SIG-M5 treated with dmso at 0.1 percent for 504 hours (cell line): ENCODE measurements around the gene BHLHA15.

Source experiments
- DNase-seq: peaks from one replicate; lab custom pipeline; 2025; ENCODE audit not compliant: unreplicated experiment; lab: John Stamatoyannopoulos, UW

BHLHA15 gene

DNA sequence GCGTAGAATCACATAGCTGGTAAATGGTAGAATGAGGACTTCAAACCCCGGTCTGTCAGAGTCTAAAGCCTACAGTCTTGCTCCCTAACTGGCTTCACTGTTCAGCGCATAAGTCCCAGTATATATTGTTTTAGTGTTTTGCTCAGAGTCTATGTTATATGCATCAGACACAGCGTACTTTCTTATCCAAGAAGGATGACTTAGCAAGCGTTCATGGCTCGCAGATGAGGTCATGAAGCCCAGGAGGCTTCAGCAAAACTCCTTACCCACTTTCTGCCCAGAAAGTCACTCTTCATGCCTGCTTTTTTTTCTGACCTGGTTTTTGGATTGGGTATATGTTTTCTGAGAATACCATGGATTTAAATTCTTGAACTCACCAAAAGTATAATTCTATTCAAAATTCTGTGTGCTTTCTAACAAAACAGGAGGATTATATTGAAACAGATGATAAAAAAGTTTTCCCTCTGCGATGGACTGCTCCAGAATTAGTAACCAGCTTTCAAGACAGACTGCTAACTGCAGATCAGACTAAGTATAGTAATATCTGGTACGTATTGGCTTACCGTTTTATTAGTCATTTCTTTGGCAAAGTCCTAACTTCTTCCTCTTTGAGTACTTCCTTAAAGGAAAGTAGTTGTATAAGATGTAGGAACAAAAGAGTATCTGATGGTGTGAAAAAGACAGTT is 24.6 kb upstream of the BHLHA15 start:
- DNase-seq: peak; percentile 74

DNA sequence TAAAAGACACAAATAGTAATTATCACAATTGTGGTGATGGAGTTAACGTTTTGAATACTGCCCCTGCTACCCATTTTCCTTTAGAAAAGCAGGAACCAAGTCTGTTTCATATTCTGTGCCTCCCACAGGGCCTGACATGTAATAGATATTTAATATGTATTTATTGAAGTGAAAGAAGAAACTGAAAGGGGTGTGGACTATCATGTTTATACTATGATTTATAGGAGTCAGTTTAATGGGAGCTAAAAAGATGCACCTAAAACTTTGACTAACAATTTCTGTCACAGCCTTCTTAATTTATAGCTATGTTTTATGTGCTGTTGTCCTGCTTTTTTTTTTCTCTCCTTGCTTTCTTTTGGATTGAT is 24.1 kb upstream of the BHLHA15 start:
- DNase-seq: no peak

DNA sequence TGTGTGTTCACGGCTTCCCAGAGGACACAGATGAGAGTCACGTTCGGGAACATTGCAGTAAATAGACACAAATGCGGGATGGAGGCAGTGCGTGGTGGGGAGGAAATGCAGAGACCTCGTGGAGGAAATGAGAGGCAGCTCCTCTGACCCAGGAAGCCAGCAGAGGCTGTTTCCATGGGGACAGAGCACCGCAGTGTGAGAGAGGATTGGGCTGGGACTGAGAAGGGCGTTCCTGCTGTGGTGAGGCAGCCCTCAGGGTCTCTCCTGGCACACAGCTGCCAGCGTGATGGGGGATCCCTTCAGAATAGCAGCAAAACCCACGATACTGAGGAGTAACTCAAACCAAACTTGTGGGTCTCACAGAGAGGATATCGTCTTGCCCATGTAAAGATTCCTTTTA is 21.7 kb upstream of the BHLHA15 start:
- DNase-seq: no peak

DNA sequence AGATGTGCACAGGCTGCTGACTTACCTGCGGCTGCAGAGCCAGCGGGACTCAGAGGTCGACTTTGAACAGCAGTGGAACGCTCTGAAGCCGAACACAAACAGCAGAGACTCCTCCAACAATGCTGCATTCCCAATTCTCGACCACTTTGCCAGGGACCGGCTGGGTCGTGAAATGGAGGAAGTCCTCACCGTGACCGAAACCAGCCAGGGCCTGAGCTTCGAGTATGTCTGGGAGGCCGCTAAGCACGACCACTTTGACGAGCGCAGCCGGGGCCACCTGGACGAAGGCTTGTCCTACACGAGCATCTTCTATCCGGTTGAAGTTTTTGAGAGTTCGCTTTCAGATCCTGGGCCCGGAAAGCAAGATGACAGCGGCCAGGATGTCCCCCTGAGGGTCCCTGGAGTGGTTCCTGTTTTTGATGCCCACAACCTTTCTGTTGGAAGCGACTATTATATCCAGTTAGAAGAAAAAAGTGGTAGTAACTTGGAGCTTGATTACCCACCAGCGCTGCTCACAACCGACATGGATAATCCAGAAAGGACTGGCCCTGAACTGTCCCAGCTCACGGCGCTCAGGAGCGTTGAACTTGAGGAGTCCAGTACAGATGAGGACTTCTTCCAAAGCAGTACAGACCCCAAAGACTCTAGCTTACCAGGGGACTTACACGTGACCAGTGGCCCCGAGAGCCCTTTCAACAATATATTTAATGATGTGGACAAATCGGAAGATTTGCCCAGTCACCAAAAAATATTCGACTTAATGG is 19.4 kb upstream of the BHLHA15 start:
- DNase-seq: no peak

DNA sequence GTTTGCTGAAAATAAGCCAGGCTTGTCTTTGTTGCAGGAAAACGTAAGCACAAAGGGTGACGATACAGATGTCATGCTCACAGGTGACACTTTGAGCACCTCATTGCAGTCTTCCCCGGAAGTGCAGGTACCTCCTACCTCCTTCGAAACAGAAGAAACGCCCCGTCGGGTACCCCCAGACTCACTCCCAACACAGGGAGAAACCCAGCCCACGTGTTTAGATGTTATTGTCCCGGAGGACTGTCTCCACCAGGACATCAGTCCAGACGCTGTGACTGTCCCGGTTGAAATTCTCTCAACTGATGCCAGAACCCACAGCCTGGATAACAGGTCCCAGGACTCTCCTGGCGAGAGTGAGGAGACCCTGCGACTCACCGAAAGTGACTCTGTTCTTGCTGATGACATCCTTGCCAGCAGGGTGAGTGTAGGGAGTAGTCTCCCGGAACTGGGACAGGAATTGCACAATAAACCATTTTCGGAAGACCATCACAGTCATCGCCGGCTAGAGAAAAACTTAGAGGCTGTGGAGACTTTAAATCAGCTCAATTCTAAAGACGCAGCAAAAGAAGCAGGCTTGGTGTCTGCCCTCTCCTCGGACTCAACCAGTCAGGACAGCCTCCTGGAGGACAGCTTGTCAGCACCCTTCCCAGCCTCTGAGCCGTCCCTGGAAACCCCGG is 18.3 kb upstream of the BHLHA15 start:
- no peak for DNase-seq

DNA sequence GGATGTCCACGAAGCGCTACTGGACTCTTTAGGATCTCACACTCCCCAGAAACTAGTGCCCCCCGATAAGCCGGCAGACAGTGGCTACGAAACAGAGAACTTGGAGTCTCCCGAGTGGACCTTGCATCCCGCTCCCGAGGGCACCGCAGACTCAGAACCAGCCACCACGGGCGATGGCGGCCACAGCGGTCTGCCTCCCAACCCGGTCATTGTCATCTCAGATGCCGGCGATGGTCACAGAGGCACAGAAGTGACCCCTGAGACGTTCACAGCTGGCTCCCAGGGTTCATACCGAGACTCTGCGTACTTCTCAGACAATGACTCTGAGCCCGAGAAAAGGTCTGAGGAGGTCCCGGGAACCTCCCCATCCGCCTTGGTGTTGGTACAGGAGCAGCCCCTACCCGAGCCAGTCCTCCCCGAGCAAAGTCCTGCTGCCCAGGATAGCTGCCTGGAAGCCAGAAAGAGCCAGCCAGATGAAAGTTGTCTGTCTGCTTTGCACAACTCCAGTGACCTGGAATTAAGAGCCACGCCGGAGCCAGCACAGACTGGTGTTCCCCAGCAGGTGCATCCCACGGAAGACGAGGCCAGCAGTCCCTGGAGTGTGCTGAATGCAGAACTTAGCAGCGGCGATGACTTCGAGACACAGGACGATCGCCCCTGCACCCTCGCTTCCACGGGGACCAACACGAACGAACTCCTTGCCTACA is 17.6 kb upstream of the BHLHA15 start:
- no peak for DNase-seq

DNA sequence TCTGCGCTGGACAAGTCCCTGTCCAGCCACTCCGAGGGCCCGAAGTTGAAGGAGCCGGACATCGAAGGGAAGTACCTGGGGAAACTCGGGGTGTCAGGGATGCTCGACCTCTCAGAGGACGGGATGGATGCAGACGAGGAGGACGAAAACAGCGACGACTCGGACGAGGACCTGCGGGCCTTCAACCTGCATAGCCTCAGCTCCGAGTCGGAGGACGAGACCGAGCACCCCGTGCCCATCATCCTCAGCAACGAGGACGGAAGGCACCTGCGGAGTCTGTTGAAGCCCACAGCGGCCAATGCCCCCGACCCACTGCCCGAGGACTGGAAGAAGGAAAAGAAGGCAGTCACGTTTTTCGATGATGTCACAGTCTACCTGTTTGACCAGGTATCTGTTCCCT is 17.1 kb upstream of the BHLHA15 start:
- no peak for DNase-seq

DNA sequence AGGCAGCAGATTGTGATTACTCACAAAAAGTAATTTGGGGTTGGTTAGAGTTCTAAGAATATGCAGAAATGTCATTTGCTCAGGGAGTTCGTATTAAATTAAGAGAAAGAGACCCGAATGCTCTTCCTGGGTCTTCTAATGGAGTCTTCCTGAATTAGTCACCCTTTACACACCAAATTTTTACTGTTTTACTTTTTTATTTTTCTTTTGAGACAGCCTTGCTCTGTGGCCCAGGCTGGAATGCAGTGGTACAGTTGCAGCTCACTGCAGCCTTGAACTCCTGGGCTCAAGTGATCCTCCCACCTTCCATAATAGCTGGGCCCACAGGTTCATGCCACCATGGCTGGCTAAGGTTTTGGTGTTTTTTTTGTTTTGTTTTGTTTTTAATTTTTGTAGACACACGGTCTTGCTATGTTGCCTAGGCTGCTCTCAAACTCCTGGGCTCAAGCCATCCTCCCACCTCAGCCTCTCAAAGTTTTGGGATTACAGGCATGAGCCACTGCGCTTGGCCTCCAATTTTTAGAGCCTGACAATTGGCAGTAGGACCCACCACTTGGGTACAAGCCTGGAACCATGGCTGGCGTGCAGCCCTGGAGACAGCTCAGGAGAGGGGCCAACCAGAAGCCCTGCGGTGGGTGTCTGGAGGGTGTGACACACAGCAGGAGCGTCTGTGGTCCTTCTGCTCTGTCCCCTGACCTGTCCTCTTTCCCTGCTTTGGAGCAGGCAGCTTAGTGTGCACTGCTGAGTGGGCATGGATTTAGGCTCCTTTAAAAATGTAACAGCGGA is 16.4 kb upstream of the BHLHA15 start:
- no peak for DNase-seq

DNA sequence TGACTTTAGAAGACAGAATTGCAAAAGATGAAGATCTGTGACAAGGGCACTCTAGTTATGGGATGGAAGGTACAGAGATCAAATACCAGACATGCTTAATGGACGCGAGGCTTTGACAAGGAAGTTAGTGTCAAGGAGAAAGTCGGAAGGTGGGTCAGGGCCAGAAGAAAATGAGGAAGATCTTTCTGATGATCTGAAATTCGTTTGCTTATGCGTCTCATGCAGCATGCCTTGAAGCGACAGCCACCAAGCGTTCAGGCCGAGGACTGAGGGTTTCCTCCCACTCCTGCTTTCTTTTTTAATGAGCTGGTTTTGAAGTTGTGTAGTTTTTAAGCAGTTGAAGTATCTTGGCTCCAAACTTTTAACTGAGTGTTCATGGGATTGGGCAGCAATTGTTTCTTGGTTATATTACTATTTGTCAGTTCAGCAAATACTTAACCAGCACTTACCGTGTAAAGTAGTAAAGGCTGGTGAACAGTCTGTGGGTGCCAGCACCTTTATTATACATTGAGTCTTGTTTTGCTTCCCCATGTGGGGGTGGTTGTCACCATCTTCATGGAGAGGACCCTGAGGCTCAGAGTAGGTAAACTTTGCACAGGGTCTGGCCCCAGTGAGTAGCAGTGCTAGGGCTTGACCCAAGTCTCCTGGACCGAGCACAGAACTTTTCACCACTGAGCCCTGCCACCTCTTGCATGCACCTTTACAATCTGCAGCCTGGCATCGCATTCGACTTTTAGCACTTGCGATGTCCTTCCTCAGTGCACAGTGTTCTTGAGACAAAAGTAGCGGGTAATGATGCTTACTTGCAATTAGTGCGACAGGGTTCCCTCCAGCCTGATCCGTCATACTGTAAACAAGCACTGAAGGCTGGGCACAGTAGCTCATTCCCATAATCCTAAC is 14.3 kb upstream of the BHLHA15 start:
- no peak for DNase-seq

DNA sequence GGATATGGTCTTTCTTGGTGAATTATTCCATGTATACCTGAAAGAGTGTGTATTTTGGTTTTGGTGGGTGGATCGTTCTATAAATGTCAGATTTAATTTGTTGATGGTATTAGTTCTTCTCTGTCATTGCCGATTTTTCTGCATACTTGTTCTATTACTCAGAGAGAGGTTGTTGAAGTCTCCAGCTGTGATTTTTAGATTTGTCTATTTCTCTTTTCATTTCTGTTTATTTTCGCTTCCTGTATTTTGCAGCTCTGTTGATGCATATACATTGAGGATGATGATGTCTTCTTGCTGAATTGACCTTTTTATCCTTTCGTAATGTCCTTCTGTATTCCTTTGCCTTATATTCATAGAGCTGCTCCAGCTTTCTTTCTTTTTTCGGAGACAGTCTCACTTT is 12.1 kb upstream of the BHLHA15 start:
- no peak for DNase-seq

DNA sequence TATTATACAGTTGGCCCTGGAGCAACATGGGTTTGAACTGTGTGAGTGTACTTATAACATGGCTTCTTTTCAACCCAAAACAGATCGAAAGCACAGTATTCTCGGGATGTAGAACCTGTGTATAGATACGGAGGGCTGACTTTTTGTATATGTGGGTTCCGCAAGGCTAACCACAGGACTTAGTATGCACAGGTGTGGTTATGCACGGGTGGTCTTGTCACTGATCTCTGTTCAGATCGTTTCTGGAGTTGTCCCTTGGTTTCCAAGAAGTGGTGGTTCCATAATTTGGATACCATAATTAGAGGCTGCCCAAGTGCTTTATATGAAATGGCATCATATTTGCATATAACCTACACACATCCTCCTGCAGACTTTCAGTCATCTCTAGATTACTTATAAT is 10.9 kb upstream of the BHLHA15 start:
- DNase-seq: no peak

DNA sequence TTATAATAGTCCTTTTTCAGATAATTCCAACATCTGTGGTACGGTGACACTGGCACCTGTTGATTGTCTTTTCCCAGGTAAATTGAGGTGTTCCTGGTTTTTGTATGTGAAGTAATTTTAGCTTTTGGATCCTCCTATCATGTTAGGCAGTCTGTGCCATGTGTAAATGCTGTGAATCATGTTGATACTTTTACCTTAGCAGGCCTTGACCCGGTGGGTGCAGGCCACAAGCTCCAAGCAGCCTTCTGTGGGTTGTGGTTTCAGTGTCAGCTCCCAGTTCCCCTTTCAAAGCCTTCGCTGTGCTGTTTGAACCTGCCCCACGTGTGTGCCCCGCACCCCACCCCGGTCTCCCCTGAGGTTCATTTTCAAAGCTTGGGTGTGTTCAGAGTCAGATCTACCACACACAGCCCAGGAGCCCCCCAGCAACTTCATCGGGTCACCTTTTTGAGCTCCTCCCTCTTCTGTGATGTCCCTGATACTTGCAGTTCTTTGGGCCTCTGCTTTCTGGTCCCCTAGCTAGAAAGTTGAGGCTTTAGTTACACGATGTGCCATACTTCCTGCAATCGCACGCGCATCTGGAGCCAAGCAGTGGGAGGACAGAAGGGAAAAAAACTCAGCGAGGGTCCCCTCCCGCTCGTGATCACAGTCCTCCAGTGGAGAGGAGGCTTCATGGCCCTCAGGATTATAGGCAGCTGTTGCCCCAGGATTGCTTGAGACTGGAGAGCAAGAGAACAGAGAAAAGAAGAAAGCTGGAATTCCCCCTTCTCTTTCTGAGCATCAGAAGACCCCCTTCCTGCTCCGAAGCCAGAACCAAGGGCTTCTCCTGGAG is 8.7 kb upstream of the BHLHA15 start:
- DNase-seq: peak; percentile 69

DNA sequence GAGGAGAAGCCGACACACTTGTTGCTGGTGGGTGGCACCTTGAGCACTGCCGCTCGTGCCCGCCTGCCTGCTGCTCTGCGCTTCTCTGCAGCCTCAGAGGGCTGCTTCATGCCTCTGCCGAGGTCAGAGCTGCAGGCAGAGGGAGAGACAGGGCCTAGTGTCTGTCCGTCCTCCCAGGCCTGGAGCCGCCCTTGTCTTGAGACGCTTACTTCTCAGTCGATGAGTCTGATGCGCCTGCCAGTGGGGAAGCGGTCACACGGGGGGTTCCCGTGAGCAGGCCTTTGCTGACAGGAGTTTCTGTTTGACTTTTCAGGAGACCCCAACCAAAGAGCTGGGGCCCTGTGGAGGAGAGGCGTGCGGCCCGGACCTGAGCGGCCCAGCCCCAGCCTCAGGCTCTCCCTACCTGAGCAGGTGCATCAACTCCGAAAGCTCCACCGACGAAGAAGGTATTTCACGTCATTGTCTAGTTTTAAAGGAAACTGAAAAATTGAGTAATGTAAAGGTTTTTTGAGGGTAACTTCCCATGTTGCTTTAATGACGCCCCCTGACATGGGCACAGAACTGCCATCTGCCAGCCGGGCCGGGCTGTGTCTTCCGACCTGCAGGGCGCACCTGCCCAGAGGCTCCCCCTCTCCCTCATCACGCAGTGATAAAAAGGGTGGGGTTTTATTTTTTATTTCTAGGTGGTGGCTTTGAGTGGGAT is 7.8 kb upstream of the BHLHA15 start:
- DNase-seq: no peak

DNA sequence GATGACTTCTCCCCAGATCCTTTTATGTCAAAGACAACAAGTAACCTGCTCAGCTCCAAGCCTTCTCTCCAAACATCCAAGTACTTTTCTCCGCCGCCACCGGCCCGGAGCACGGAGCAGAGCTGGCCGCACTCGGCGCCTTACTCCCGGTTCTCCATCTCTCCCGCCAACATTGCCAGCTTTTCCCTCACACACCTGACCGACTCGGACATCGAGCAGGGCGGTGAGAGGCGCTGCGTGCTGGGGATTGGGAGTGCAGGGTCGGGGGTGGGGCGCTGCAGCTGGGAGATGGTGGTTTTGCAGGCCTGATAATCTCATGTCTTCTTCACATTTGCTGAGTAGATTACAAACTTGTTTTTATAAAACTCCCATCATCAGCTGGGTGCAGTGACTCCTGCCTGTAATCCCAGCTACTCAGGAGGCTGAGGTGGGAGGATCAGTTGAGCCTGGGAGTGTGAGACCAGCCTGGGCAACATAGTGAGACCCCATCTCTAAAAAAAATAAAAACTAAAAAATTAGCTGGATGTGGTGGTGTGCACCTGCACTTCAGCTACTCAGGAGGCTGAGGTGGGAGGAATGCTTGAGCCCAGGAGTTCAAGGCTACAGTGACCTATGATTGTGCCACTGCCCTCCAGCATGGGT is 7.2 kb upstream of the BHLHA15 start:
- DNase-seq: no peak

DNA sequence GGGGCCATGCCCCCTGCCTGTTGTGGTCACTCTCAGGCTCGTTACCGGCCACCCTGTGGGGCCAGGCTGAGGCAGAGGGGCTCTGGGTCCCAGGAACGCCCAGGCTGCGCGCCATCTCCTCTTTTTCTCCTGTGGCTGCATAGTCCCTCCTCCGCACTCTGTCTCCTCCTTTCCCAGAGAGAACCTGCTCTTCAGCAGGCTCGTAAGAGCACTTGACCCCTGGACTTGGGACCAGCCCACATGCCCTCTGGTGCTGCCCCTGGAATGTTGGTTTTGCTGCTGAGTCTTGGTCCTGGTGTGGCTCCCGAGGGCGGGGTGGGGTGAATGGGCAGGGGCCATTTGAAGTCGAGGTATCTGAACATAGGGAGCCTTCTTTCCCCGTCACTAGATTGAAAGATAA is 6.6 kb upstream of the BHLHA15 start:
- no peak for DNase-seq

DNA sequence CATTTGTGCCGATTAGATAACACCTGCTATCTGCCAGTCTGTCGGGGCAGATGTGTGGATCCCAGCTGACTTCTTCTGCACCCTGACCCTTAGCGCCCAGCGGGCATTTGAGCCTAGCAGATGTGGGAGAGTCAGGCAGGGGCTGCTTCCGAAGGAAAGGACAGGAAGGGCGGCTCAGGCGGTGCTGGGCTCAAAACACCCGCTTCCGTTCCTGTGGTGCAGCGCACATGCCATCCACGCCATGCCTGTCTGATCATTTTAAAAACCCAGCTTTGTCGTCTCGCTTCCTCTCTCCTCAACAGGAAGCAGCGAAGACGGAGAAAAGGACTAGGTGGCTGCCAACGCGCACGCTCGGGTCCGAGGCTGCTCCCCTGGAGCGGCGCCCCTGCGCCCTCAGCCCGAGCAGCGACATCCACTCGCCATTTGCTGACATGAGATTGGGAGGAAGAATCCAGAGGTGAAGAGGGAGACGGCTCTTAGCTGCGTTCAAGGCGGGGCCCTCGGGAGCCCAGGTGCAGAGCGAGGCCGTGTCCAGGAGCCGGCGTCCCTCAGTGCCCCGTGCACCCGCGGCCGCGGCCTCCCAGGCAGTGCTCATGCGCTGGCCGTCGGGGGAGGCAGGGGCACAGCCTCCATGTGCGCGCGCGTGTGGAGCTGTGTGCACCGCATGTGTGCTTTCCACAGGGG is 5.9 kb upstream of the BHLHA15 start:
- no peak for DNase-seq
